NCI-H2196 treated with DMSO at 0.1 percent for 48 hours (cell line): ENCODE data around the gene SNAPC4.
A peak's percentile ranks its signal among the peaks of the same experiment; 100 is the strongest.

Source experiments
- DNase-seq: peaks from one replicate; lab custom pipeline; 2025; ENCODE audit not compliant: unreplicated experiment; lab: John Stamatoyannopoulos, UW

The SNAPC4 gene

DNA sequence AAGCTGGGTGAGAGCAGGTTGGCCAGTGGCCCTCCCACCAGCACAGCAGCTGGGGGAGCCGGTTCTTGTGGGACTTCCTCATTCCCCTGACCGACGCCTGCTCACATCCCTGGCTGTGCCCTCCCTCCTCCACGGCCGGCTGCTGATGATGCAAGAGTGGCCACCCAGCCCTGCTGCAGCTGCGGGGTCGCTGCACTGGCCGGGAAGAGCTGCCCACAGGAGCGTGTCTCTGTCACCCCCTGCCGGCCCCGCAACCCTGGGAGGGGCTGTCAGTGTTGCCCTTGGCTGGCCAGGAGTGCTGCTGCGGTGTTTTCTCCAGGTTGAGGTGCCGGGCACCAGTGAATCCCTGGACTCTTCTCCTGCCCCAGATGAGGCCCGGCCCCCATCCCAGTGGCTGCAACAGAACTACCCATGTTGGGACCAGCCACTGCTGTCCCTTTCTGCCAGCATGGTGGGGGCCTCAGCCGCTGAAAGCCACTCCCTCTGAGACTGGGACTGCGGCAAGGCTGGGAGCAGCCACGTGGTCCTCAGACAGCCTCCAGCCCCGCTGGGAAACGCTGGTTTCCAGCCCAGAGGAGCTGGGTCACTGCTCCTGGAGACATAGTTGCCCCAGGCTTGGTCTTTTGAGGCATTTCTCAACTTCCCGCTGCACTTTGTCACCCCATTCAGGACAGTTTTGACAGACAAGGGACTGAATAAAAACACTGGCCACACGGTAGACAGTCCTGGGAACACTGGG lies 27.2 kb downstream of the SNAPC4 start:
- DNase-seq: peak; percentile 44

DNA sequence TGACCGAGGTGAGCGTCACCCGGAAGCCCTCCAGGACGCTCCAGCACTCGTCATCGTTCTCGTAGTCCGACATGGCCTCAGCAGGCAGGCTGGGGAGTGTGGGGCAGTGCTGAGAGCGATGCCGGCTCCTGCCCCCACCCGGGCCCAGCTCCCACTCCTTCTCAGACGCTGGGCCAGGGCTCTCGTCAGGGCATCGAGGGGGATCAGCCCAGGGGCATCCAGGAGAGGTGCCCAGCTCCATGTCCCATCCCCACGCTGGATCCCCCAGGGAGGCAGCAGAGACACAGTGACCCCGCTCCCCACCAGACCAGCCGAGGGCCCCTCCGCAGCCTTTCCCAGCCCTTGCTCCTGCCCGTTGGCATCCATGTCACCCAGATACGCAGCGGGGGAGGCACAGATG lies 28.0 kb downstream of the SNAPC4 start:
- DNase-seq: no peak

DNA sequence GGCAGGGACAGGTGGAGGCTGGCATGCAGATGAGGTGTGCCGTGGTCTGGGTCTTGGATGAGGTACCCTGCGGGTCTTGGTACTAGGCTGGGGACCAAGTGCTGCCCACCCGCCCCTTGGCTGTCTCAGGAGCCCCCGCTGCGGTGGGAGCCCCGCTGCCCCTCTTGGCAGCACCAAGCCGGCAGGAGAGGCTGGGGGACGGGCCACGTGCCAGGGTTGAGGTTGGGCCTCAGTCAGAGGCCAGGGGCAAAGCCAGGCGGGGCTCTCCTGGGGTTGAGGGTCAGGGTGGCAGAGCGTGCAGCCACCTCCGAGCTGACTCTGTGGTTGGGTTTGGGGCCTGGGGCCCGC lies 28.5 kb downstream of the SNAPC4 start:
- DNase-seq: no peak

DNA sequence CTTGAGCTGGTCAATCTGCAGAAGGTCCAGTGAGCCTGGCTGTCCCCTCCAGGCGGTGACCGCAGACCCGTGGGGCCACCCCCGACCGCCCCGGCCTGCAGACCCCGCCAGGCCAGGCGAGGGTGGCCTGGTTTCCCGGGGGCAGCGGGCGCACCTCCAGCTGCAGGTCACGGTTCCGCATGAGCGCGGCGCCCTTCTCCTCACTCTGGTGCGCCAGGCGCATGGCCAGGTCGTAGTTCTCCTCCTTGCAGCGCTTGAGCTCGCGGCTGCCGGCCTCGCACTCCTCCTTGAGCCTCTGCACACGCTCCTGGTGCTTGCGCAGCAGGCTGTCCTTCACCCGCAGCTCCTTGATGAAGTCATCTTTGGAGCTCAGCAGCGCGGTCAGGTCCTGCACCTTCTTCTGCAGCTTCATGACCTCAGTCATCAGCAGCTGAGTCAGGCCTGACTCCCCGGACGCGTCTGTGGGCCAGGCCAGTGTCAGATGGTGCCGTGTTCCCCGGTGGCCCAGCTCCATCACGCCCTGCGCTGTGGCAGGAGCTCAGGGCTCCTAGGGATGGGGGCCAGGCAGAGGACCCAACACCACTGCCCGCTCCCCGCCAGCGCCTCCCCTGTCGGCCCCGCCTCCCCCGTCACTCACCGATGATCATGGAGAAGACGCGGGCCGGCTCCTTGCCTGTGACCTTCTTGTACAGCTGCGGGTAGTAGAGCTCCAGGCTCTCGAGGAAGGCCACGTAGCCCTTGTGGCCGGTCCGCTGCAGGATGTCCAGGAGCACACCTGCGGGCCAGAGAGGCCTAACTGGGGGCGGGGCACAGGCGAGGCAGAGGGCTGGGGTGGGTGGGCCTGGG lies 29.1 kb downstream of the SNAPC4 start:
- no peak for DNase-seq

DNA sequence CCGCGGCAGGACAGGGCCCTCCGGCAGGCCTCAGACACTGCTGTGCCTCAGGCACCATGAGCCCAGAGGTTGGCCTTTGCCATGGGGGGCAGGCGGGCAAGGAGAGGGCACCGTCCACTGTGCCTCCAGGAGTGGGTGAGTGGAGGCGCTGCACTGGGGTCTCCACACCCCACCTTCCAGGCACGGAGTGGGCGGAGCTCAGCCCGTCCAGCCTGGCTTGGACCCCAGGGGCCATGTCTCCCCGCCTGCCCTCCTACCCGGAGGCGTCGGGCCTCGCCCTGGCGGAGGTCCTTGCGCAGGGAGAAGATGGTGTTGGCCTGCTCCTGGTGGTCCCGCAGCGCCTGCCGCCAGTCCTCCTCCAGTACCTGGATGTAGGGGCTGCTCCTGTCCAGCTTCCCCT lies 29.9 kb downstream of the SNAPC4 start:
- no peak for DNase-seq

DNA sequence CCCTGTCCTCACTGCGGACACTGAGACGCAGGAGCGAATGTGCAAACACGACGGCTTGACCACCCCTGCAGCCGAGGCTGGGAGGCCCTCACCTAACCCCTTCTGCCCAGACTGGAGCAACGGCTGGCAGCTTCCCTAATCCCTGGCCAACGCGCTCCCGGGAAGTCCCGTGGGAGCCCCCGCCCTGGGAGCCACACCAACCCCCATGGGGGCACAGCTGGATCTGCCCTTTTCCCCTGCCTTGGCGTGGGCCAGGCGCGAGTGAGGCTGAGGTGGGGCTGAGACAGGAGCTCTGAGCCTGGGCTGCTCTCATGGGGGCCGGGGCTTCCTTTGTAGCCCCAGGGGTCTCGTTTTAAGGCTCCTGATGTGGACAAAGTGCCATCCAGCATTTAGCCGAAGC lies 31.8 kb downstream of the SNAPC4 start:
- DNase-seq: no peak

DNA sequence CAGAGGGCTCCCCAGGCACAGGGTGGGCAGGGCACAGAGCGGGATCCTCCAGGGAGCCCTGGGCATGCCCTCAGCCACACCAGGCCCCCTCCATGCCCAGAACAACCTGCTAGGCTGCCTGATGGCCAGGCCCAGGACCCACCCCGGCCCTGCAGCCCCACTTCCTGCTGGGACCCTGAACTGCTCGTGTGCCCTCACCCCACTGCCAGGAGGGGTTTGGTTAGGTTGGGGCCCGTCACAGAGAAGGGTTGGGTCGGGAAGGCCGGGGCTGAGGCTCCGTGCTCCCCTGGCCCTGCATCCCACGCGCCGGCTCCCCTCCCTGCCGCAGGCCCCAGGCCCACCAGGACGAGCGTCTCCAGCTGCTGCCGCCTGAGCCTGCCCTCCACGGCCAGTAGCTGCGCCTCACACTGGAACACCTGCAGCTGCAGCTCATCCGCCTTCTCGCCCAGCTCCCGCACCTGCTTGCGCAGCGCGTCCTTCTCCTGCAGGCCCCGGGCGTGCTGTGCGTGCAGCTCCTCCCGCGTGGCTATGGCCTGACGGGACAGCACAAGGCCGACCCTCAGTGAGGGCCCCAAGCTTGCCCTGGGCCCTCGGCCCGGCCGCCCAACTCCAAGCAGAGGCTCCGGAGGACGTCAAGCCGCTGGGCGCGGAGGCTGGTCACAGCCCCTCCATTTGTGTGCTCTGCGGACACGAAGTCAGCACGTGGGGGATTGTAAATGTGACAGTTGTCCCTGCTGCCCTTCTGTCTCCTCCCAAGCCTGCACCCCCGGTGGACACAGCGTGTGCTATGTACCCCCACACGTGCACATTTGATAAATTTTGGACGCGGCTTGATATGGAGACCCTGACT lies 32.4 kb downstream of the SNAPC4 start:
- no peak for DNase-seq

DNA sequence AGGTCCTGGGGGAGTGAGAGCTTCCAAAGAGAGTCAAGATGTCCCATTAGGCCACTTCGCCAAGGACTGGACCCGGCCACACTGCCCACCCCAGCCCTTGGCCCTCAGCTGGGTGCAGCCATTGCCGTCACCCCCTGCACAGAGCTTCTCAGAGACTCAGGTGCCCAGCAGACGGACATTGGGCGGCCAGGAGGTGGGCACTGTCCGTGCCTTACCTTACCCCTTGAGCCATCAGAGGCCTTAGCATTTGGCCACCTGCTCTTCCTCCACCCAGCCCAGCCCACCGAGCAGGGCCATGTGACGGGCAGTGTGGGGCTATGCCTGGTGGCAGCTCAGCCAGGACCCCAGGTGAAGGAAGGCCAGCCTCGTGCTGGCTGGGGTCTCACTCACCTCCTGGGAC lies 33.1 kb downstream of the SNAPC4 start:
- no peak for DNase-seq

DNA sequence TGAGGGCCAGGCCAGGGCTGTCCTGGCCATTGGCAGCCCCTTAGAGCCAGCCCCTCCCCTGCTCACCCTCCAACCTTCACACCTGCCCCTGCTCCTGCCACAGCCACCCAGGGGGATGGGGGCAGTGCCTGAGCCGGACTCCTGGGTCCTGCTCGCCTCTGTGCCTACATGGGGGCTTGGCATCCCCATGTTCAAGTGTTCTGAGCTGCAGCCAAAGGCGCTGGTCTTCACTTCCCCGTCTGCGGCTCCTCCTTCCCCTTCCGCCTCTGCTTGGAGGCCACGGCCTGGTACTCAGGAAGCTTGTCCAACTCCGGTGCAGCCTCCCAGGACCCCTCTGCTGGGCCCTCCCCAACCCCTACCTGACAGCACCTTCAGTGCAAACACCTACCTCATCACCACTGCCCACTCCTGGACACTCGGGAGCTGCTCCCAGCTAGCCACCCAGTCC lies 34.2 kb downstream of the SNAPC4 start:
- no peak for DNase-seq

DNA sequence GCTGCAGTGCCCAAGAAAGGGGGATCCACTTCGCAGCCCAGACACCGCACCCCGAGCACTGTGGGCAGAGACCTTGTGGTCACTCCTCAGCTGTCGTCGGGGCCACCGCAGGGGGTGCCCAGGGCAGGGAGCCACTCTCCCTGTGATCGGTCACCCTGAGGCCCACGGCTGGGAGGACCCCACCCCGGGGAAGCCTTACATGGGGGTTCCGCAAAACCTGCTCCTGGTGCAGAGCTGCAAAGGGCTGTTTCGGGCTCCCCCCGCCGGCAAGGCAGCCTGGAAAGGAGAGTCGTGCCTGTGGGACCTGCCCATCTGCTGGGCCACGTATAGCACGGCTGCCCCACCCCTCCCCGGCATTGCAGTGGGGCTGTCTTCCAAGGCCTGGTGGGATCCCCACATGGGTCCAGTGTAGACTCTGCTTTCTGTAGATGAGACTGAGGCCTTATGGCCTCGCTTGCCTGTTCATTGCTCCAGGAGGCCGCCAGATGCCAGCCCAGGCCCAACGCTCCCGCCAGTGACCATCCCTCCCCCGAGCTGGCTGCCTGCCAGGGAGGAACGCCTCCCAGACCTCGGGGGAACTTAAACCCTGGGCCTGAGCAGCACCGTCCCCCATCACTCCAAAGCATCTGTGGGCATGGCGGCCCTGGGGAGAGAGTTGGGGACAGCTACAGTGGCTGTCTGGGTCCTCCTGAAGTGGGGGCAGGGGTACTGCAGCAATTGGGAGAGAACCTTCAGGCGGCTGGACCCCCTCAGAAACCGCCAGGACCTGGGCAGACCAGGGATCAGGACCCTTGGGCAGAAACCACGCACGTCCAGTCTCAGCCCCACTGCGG lies 34.8 kb downstream of the SNAPC4 start:
- no peak for DNase-seq

DNA sequence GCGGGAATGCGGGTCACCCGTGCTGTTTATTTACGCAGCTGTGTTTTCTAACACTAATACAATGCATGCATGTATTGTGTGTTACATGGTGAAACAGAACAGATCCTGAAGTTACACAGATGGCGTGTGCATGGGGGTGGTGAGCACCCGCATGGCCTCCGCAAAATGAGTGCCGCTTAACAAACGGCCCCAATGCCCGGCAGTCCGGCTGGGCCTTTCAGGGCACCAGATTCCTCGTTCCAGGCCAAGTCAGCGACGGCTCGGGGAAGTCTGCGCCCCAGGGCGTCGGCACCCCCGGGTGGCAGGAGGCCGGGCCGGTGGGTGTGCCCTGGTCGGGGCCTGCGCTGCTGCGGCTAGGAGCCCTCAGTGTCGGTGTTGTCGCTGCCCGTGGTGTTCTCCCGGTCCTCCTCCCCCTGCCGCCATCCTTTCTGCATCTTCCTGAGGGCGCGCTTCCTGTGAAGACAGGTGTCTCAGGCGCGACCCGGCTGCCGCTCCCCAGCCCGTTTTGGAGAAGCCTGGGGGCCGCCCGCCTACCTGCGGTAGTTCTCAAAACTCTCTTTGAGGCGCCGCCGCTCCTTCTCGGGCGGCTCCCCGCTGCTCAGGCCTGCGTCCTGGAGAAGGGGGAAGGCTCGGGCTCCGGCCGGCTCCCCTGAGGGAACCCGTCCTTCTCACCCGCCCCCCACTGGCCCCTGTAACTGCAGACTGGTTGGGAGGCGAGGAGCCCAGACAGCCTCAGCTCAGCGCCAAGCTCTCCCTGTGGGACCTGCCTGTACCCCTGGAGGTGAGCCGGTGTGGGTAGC lies 35.8 kb downstream of the SNAPC4 start:
- no peak for DNase-seq

DNA sequence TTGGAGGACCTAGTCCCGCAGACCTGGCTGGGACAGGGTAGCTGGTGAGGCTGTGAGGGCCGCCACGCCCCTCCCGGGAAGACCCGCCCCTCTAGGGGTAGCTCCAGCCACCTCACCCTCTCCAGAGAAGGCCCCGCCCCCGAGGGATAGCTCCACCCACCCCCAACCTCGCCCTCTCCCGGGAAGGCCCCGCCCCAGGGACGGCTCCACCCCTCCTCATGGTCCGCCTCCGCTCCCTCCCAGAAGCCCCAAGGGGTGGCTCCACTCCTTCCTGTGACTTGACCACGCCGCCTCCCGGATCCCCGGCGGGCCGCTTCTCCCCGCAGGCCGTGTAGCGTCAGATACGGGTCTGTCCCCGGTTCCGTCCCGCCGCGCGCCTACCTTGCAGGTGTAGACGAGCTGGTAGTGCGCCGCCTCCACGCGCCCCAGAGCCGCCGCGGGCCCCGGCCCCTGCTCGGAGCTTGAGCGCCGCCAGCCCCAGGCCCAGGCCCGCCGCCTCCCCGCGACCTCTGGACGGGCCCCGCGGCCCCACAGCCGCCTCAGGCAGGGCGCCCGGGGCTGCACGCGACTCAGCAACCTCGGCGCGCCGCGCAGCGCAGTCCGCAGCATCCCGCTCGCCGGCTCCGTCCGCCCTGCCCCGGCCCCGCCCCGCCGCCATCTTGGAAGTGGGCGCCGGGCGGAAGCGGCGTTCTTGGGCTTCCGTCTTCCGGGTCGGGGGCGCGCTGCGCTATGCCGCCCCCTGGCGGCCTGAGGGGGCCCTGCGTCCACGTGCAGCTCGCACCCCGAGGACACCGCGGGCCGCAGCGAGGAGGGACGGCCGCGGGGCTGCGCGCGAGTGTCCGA lies 36.6 kb downstream of the SNAPC4 start, which contains the start of gene DNLZ:
Gene DNLZ (minus strand): TSS at position 639 of the 843 bp plus-strand sequence. CDS start 30 bp downstream, at position 609.
- peak; percentile 81 for DNase-seq

DNA sequence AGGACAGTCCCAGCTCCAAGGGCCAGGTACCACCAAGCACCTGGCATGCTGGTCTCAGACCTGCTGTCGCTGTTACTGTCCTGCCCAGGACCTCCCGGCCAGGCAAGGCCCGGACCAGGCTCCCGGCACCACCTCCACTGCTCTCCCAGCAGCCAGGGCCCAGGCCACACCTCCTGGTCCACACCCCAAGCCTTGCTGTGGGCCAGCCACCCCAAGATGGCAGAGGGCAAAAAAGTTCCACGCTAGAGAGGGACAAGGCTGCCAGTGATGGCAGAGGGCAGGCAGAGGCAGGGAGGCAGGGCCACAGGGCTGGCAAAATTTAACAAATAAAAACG lies 37.6 kb downstream of the SNAPC4 start:
- no peak for DNase-seq

DNA sequence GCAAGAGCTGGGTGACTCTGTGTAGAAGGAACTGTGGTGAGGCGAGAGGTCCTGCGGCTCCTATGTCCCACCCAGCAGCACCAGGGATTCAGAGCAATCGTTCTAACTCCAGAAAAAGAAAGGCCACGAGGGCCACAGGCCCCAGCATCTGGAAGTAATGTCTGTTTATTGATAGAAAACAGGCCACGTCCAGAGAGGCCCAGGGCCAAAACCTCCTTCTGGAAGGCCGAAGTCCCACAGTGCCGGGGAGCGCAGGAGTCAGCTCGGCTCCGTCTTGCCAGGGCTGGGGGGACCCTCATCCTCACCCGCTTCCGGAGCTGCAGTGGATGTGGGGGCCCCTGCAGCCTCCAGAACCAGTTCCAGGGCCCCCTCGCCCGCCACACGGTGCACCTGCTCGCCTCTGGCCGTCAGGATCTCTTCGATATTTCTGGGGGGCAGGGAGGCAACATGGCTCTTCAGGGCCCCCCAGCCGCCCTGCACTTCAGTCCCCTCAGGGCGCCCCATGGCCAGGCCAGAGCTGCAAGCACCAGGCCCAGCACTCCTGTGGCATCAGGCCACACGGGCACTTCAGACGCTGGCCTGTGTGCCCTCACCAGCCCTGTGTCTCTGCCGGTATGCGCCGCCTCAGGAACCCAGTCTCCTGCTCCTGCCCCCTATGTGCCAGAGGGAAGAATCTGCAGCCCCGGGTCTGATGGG lies 38.1 kb downstream of the SNAPC4 start:
- DNase-seq: no peak

DNA sequence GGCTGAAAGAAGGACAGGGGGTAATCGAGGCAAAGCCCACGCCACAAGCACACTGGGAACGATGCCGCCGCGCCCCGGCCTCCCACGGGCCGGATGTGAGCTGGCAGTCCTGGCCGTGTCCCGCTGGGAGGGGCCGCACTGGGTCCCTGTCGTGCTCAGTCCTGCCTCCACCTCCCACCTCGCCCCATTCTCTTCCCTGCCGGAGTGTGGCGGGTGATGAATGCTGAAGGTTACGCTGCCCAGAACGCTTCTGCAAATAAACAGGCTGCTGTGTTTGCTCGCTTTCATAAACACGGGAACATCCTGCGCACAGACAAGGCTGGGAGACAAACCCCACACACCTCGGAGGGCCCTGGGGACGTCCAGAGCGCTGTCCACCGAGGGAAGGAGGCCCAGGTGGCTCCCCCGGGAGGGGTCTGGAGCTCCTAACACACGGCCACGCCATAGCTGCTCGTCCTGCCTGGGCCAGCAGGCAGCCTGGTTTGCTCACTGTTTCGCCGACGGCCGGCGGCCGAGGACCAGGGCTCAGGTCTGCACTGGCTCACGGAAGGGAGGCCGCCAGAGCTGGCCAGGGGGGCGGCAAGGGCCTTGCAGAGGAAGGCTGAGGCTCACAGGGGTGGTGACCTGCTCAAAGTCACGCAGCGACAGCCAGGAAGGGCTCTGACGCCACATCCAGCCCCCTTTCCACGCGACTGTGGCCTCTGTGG lies 38.8 kb downstream of the SNAPC4 start:
- no peak for DNase-seq

DNA sequence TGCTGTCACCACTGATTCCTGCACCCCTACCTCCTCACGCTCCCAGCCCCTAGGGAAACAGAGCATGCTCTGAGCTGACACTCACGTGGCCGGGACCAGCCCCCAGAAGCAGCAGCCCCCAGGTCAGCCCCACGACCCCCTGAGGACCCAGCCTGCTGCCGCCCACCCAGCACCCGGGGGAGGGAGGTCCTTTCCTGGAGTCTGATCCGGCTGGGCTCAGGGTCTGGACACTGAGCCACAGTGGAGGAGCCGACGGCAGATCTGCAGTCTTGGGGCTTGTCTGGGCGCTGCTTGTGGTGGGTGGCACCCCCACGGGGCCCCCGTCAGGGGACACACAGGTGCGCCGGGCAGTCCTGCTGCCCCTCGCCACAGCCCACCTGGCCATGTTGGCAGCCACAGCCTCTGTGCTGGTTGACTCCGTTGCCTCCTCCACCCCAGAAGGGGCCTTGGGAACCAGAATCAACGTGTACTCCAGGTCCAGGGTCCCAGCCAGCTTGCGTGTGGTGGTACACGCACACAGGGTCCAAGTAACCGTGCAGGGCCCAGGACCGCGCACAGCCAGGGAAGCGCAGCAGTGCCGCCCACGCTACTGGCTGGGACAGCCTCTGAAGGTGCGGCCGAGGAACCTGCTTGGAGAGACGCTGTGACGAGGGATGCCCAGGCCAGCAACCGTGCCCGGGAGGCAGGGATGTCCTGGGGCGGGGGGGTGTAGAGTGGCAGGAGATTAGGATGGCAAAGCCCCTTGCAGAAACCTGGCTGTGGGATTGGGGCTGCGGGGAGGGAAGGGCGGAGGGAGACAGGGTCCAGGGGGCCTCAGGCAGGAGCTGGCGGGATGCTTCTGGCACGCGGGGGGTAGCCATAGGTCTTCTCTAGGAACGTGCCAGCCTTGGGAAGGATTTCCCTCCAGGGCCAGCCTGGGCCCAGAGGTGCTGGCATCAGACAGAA lies 39.9 kb downstream of the SNAPC4 start:
- DNase-seq: no peak

DNA sequence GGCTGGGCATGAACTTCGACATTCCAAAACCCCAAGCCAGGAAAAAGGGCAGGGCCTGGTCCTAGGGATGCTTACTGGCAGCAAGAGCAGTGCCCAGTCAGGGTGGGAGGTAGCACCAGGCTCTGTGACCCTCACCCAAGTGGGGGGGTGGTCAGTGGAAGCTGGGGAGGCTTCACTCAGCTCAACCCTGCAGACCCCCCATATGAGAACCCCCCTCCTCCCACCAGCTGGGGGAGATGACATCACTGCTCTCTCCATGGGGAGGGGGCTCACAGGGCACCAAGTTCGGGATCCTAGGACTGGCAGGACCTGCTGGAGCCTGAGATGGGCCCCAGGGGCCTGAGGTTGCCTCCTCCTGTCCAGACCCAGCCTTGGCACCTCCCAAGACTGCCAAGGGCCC lies 41.1 kb downstream of the SNAPC4 start:
- DNase-seq: no peak
